Adipose tissue (tissue), 3 donors: ENCODE results near the gene EXD1. TPM values are rescaled to one million over a fixed set of nuclear protein-coding genes. Genes with fewer than 3 reads are reported as not detected.
"Not testable (repeated sequence)": the region's sequence is repeated elsewhere in the genome, so short reads cannot be mapped to it uniquely, and the experiment has no call there.

Experiments used
- H3K27ac ChIP-seq: one replicate; pipeline ENCODE4 v1.5.1; 2013; ENCODE audit warnings: low read depth, low read length
- WGBS, 3 donors: extraction: QIAGEN DNeasy Blood & Tissue Kit; methylation state at CpG; one replicate each; pipeline ENCODE4 v1.1.7; 2013; 5-methylcytosine and 5-hydroxymethylcytosine counted together
- polyA plus RNA-seq, 3 donors: library from polyadenylated mRNA; stranded (reverse); fragments of 200-250 nt; gene quantifications; one replicate each; pipeline ENCODE4 v1.2.3, GENCODE V29; 2013
- donor health status: healthy with polysubstance abuse.
- donor health status: Bipolar disorder and iron deficiency.
- donor health status: healthy.

EXD1 gene
- polyA plus RNA-seq: under 1 TPM in 1 of 3 donors, not detected in 2; 0.10 TPM

- H3K27ac ChIP-seq: no peak within 1 kb of the TSS
- 0 to 1% (median 1%) methylated on average over 72 of the region's 72 CpGs for WGBS, 3 donors
Measured at GRCh38 chr15:41230650-41231421, at the start of gene EXD1, which contains the start of gene CHP1. Gene EXD1, minus strand, starts transcription at chr15:41230757. Its CDS starts 4,182 bp downstream, at chr15:41226575. Gene CHP1, plus strand, starts transcription at chr15:41231268. Its CDS starts 115 bp downstream, at chr15:41231383.

- WGBS, 3 donors: 82 to 88% (median 86%) methylated on average over 1 of the region's 1 CpG
- no peak overlapping the region for H3K27ac ChIP-seq
Measured at GRCh38 chr15:41279535-41280283, 49.2 kb upstream of the EXD1 start.

GRCh38 chr15:41278319-41278718, 47.8 kb upstream of the EXD1 start:
- no peak overlapping the region for H3K27ac ChIP-seq
- 86 to 98% (median 92%) methylated on average over 2 to 3 of the region's 3 CpGs for WGBS, 3 donors

GRCh38 chr15:41276831-41277230, 46.3 kb upstream of the EXD1 start:
- H3K27ac ChIP-seq: no peak overlapping the region

GRCh38 chr15:41269887-41270286, 39.3 kb upstream of the EXD1 start:
- WGBS, 3 donors: 87 to 93% (median 91%) methylated on average over 2 of the region's 2 CpGs
- H3K27ac ChIP-seq: no peak overlapping the region

GRCh38 chr15:41263891-41264351, 33.4 kb upstream of the EXD1 start:
- H3K27ac ChIP-seq: no peak overlapping the region
- WGBS, 3 donors: 55 to 77% (median 56%) methylated on average over 6 of the region's 6 CpGs

GRCh38 chr15:41262571-41262970, 32.0 kb upstream of the EXD1 start:
- no peak overlapping the region for H3K27ac ChIP-seq
- 91 to 97% (median 96%) methylated on average over 8 of the region's 8 CpGs for WGBS, 3 donors

- 94 to 97% (median 95%) methylated on average over 7 of the region's 7 CpGs for whole genome bisulfite sequencing, 3 donors
- H3K27ac ChIP-seq: not testable (repeated sequence)
Measured at GRCh38 chr15:41260924-41261323, 30.4 kb upstream of the EXD1 start.

- 55 to 88% (median 76%) methylated on average over 12 of the region's 12 CpGs for WGBS, 3 donors
- H3K27ac ChIP-seq: no peak overlapping the region
Measured at GRCh38 chr15:41259546-41260189, 29.1 kb upstream of the EXD1 start.

- WGBS, 3 donors: 17 to 42% (median 27%) methylated on average over 3 of the region's 3 CpGs
Measured at GRCh38 chr15:41258750-41259471, 28.4 kb upstream of the EXD1 start.

GRCh38 chr15:41256577-41257038, 26.1 kb upstream of the EXD1 start:
- no peak overlapping the region for H3K27ac ChIP-seq
- WGBS, 3 donors: 33 to 55% (median 52%) methylated on average over 5 of the region's 5 CpGs

More at GRCh38 chr15:41258750-41259471, 28.4 kb upstream of the EXD1 start:
- no peak overlapping the region for H3K27ac ChIP-seq

GRCh38 chr15:41256103-41256502, 25.5 kb upstream of the EXD1 start:
- 91 to 95% (median 92%) methylated on average over 3 of the region's 3 CpGs for WGBS, 3 donors
- no peak overlapping the region for H3K27ac ChIP-seq

GRCh38 chr15:41254560-41254959, 24.0 kb upstream of the EXD1 start:
- H3K27ac ChIP-seq: no peak overlapping the region
- 68 to 88% (median 74%) methylated on average over 4 of the region's 4 CpGs for WGBS, 3 donors

- H3K27ac ChIP-seq: no peak overlapping the region
- 98% methylated on average over 5 of the region's 5 CpGs for WGBS, 3 donors
Measured at GRCh38 chr15:41251411-41251810, 20.9 kb upstream of the EXD1 start.

GRCh38 chr15:41250745-41251144, 20.2 kb upstream of the EXD1 start:
- 85 to 94% (median 93%) methylated on average over 8 of the region's 8 CpGs for WGBS, 3 donors
- not testable (repeated sequence) for H3K27ac ChIP-seq

GRCh38 chr15:41241221-41241964, 10.8 kb upstream of the EXD1 start:
- WGBS, 3 donors: 46 to 78% (median 73%) methylated on average over 6 of the region's 6 CpGs
- no peak overlapping the region for H3K27ac ChIP-seq

- no peak overlapping the region for H3K27ac ChIP-seq
- WGBS, 3 donors: 66 to 74% (median 72%) methylated on average over 5 of the region's 5 CpGs
Measured at GRCh38 chr15:41238100-41238499, 7.5 kb upstream of the EXD1 start.

GRCh38 chr15:41235929-41236328, 5.4 kb upstream of the EXD1 start:
- H3K27ac ChIP-seq: no peak overlapping the region
